Neural crest cell (in vitro differentiated cells): ENCODE results near the gene RPS2. TPM values are rescaled to one million over a fixed set of nuclear protein-coding genes. Genes with fewer than 3 reads are reported as not detected.

Experiments used
- DNase-seq: peaks from one replicate; pipeline ENCODE4 v3.0.0; 2021; ENCODE audit warnings: low read depth, mixed read lengths, low spot score
- H3K27ac Mint-ChIP-seq: one replicate; pipeline ENCODE4 v1.8.0; 2021; ENCODE audit warnings: mild to moderate bottlenecking, mixed read lengths; ENCODE audit not compliant: unreplicated experiment
- H3K27me3 Mint-ChIP-seq: 2 replicates; pipeline ENCODE4 v1.8.0; 2021; ENCODE audit warnings: low read depth, mild to moderate bottlenecking, mixed read lengths
- H3K36me3 Mint-ChIP-seq: 2 replicates; pipeline ENCODE4 v1.8.0; 2021; ENCODE audit warnings: low read depth, mild to moderate bottlenecking, mixed read lengths
- H3K4me1 Mint-ChIP-seq: 2 replicates; pipeline ENCODE4 v1.8.0; 2021; ENCODE audit warnings: mixed read lengths
- H3K4me3 Mint-ChIP-seq: one replicate; pipeline ENCODE4 v1.8.0; 2021; ENCODE audit warnings: mild to moderate bottlenecking, mixed read lengths
- H3K9me3 Mint-ChIP-seq: 2 replicates; pipeline ENCODE4 v1.8.0; 2021; ENCODE audit warnings: mixed read lengths
- CTCF ChIP-seq: fragments of 200-600 bp; sonication (generic); conservative IDR thresholded peaks from 2 replicates; pipeline ENCODE4 v1.5.0; 2021; ENCODE audit warnings: antibody characterized with exemption, mild to moderate bottlenecking
- total RNA-seq: library from RNA; stranded (reverse); gene quantifications from 2 replicates; pipeline ENCODE4 v1.2.1, GENCODE V29; 2021

The RPS2 gene
- total RNA-seq, 1 donor from 2014 or later = 3,508 TPM

GRCh38 chr16:1981398-1981836, 16.8 kb upstream of the RPS2 start, which contains the start of gene NOXO1:
Gene NOXO1 (minus strand): TSS chr16:1981469. CDS start chr16:1981179, 290 bp downstream.
- H3K9me3 Mint-ChIP-seq = no peaks in the 10 kb centered on the region
- peaks cover under 1% of the 10 kb centered on the region for H3K36me3 Mint-ChIP-seq
- no peak within 1 kb of the TSS for H3K27ac Mint-ChIP-seq
- DNase-seq = no peak
- H3K4me1 Mint-ChIP-seq = peaks cover 30% of the 10 kb centered on the region
- H3K27me3 Mint-ChIP-seq = peaks cover 56% of the 10 kb centered on the region
- H3K4me3 Mint-ChIP-seq = peak within 1 kb of the TSS; percentile 85
- TF ChIP-seq CTCF = no peak

- Mint-ChIP-seq H3K27ac (no peak overlapping the region), H3K4me1 (peaks cover 30% of the 10 kb centered on the region), H3K36me3 (no peaks in the 10 kb centered on the region), H3K27me3 (peaks cover 55% of the 10 kb centered on the region), H3K4me3 (no peak overlapping the region), H3K9me3 (no peaks in the 10 kb centered on the region)
- DNase-seq = no peak
- TF ChIP-seq CTCF = no peak
Observed at GRCh38 chr16:1980770-1981087, 16.1 kb upstream of the RPS2 start.

GRCh38 chr16:1980030-1980769, 15.6 kb upstream of the RPS2 start:
- no peak for DNase-seq
- no peak overlapping the region for H3K27ac Mint-ChIP-seq
- H3K36me3 Mint-ChIP-seq = no peaks in the 10 kb centered on the region
- TF ChIP-seq CTCF = no peak
- H3K4me1 Mint-ChIP-seq = peaks cover 28% of the 10 kb centered on the region
- H3K27me3 Mint-ChIP-seq = peaks cover 54% of the 10 kb centered on the region
- H3K4me3 Mint-ChIP-seq = no peak overlapping the region
- H3K9me3 Mint-ChIP-seq = no peaks in the 10 kb centered on the region

GRCh38 chr16:1979271-1980029, 14.8 kb upstream of the RPS2 start:
- Mint-ChIP-seq H3K27ac (no peak overlapping the region), H3K4me1 (peaks cover 21% of the 10 kb centered on the region), H3K36me3 (no peaks in the 10 kb centered on the region), H3K4me3 (no peak overlapping the region), H3K9me3 (no peaks in the 10 kb centered on the region), H3K27me3 (peaks cover 50% of the 10 kb centered on the region)
- TF ChIP-seq CTCF = no peak
- DNase-seq = no peak

GRCh38 chr16:1978476-1979120, 14.0 kb upstream of the RPS2 start:
- TF ChIP-seq CTCF = no peak
- peaks cover 21% of the 10 kb centered on the region for H3K4me1 Mint-ChIP-seq
- no peak overlapping the region for H3K27ac Mint-ChIP-seq
- no peaks in the 10 kb centered on the region for H3K36me3 Mint-ChIP-seq
- H3K9me3 Mint-ChIP-seq = no peaks in the 10 kb centered on the region
- no peak overlapping the region for H3K4me3 Mint-ChIP-seq
- peaks cover 50% of the 10 kb centered on the region for H3K27me3 Mint-ChIP-seq
- DNase-seq = no peak
